Measurements from ENCODE around the gene CELF4.

The CELF4 gene

GRCh38 chr18:37499044-37499443 is 66.6 kb downstream of the CELF4 start:
- in situ Hi-C loops (cut with HindIII; ENCODE audit: low sequenced_read_pairs): loop anchor here (25.0 kb wide), 1 partner anchor 562 kb away; no protein-coding TSS in a partner anchor

- in situ Hi-C loops (cut with HindIII; ENCODE audit: low sequenced_read_pairs): loop anchor here (25.0 kb wide), 1 partner anchor 561 kb away; no protein-coding TSS in a partner anchor
These were observed 67.6 kb downstream of the CELF4 start for GRCh38 chr18:37497853-37498518.

GRCh38 chr18:37496568-37496967 is 69.0 kb downstream of the CELF4 start:
- in situ Hi-C loops (cut with HindIII; ENCODE audit: low sequenced_read_pairs): loop anchor here (25.0 kb wide), 1 partner anchor 559 kb away; no protein-coding TSS in a partner anchor

- in situ Hi-C loops (cut with HindIII; ENCODE audit: low sequenced_read_pairs): loop anchor here (25.0 kb wide), 1 partner anchor 558 kb away; no protein-coding TSS in a partner anchor
These were observed 70.2 kb downstream of the CELF4 start for GRCh38 chr18:37495354-37495753.

GRCh38 chr18:37494406-37494805 is 71.2 kb downstream of the CELF4 start:
- in situ Hi-C loops (cut with HindIII; ENCODE audit: low sequenced_read_pairs): loop anchor here (25.0 kb wide), 1 partner anchor 557 kb away; no protein-coding TSS in a partner anchor

GRCh38 chr18:37493352-37493935 is 72.2 kb downstream of the CELF4 start:
- in situ Hi-C loops (cut with HindIII; ENCODE audit: low sequenced_read_pairs): loop anchor here (25.0 kb wide), 1 partner anchor 556 kb away; no protein-coding TSS in a partner anchor

GRCh38 chr18:37492952-37493351 is 72.6 kb downstream of the CELF4 start:
- in situ Hi-C loops (cut with HindIII; ENCODE audit: low sequenced_read_pairs): loop anchor here (25.0 kb wide), 1 partner anchor 556 kb away; no protein-coding TSS in a partner anchor

- in situ Hi-C loops (cut with HindIII; ENCODE audit: low sequenced_read_pairs): loop anchor here (25.0 kb wide), 1 partner anchor 554 kb away; no protein-coding TSS in a partner anchor
These were observed 74.1 kb downstream of the CELF4 start for GRCh38 chr18:37491526-37491925.

GRCh38 chr18:37489998-37490397 is 75.6 kb downstream of the CELF4 start:
- in situ Hi-C loops (cut with HindIII; ENCODE audit: low sequenced_read_pairs): loop anchor here (25.0 kb wide), 1 partner anchor 553 kb away; no protein-coding TSS in a partner anchor

GRCh38 chr18:37489011-37489410 is 76.6 kb downstream of the CELF4 start:
- in situ Hi-C loops (cut with HindIII; ENCODE audit: low sequenced_read_pairs): loop anchor here (25.0 kb wide), 1 partner anchor 552 kb away; no protein-coding TSS in a partner anchor

- in situ Hi-C loops (cut with HindIII; ENCODE audit: low sequenced_read_pairs): loop anchor here (25.0 kb wide), 1 partner anchor 550 kb away; no protein-coding TSS in a partner anchor
These were observed 78.2 kb downstream of the CELF4 start for GRCh38 chr18:37487400-37487867.

GRCh38 chr18:37486848-37487247 is 78.8 kb downstream of the CELF4 start:
- in situ Hi-C loops (cut with HindIII; ENCODE audit: low sequenced_read_pairs): loop anchor here (25.0 kb wide), 1 partner anchor 550 kb away; no protein-coding TSS in a partner anchor

GRCh38 chr18:37484983-37485834 is 80.4 kb downstream of the CELF4 start:
- in situ Hi-C loops (cut with HindIII; ENCODE audit: low sequenced_read_pairs): loop anchor here (5.0 to 25.0 kb wide), 2 partner anchors 108 to 548 kb away; no protein-coding TSS in a partner anchor

GRCh38 chr18:37483984-37484819 is 81.4 kb downstream of the CELF4 start:
- in situ Hi-C loops (cut with HindIII; ENCODE audit: low sequenced_read_pairs): loop anchor here (5.0 to 25.0 kb wide), 2 partner anchors 107 to 547 kb away; no protein-coding TSS in a partner anchor

GRCh38 chr18:37483221-37483971 is 82.2 kb downstream of the CELF4 start:
- in situ Hi-C loops (cut with HindIII; ENCODE audit: low sequenced_read_pairs): loop anchor here (5.0 to 25.0 kb wide), 2 partner anchors 106 to 546 kb away; no protein-coding TSS in a partner anchor

GRCh38 chr18:37482433-37482832 is 83.2 kb downstream of the CELF4 start:
- in situ Hi-C loops (cut with HindIII; ENCODE audit: low sequenced_read_pairs): loop anchor here (5.0 to 25.0 kb wide), 2 partner anchors 105 to 545 kb away; no protein-coding TSS in a partner anchor

GRCh38 chr18:37482002-37482401 is 83.6 kb downstream of the CELF4 start:
- in situ Hi-C loops (cut with HindIII; ENCODE audit: low sequenced_read_pairs): loop anchor here (5.0 to 25.0 kb wide), 2 partner anchors 105 to 545 kb away; no protein-coding TSS in a partner anchor

- in situ Hi-C loops (cut with HindIII; ENCODE audit: low sequenced_read_pairs): loop anchor here (5.0 to 25.0 kb wide), 2 partner anchors 104 to 544 kb away; no protein-coding TSS in a partner anchor
These were observed 84.1 kb downstream of the CELF4 start for GRCh38 chr18:37481491-37481890.
